ENCODE measurements around the gene GJA4.
A peak's percentile ranks its signal among the peaks of the same experiment; 100 is the strongest.

The GJA4 gene

DNA sequence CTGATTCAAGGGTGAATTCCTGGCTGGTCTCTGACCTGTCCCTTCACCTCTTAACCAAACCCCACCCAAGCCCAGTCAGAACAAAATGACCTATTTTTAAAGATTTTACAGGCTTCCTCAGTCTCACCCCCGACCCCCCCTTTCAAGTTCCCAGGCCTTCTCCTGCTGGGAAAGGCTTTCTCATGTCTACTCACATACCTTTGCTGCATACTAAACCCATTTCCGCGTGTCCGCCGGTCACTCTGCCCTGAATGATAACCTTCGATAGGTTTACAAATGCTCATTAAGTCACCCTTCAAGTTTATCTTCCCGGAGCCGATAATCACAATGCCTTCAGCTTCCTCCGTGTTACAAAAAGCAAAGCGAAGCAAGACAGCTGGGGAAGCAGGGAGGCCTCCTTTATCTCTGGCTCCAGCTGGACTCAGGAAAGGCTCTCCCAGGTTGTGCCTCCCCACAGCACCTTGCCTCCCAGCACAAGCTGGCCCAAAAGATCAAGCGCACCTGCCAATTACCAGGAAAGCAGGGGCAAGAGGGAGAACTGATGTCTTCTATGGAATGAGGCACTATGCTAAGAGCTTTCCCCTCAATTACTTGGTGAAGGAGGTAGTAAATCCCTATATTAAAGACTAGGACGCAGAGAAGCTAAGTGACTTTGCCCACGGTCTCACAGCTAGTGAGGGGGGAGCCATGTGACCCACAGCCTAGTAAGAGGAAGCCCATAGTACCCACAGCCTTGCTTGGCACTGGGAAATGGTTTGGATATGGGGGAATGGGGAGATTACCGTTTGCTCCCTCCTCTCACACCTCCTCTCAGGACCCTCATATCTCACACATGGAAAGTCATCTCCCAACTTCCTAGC, 50.8 kb downstream of the GJA4 start:
- Histone ChIP-seq H3K36me3 (replicated peaks in 1 of 2; ENCODE audit: control insufficient read depth in 2 of 2, insufficient read depth in 2 of 2, low read length in 2 of 2) (peaks cover 0 to 9% of the 10 kb centered on the region in 2 donors), H3K79me1 (ENCODE audit: low read depth, low read length) (no peaks in the 10 kb centered on the region), H2BK120ac (ENCODE audit: low read depth, low read length) (no peak overlapping the region), H3K4me2 (ENCODE audit: insufficient read depth, low read length, poor library complexity, severe bottlenecking) (no peak overlapping the region), H2AK5ac (ENCODE audit: low read depth, low read length) (no peak overlapping the region), H2BK5ac (ENCODE audit: low read length) (no peak overlapping the region), H3K14ac (ENCODE audit: low read length) (no peak overlapping the region), H2BK12ac (ENCODE audit: low read length) (no peak overlapping the region), H2AFZ (ENCODE audit: low read length) (peak overlapping the region; percentile 72), H3K27ac (replicated peaks; ENCODE audit: low read length) (no peak overlapping the region), H4K91ac (ENCODE audit: low read depth, low read length, poor library complexity) (no peak overlapping the region), H2BK15ac (ENCODE audit: low read length) (no peak overlapping the region), H3K23ac (ENCODE audit: low read depth, low read length, poor library complexity) (peak overlapping the region; percentile 21), H3K9me3 (replicated peaks in 1 of 2; ENCODE audit: control insufficient read depth in 2 of 2, insufficient read depth in 1 of 2, low read depth in 1 of 2, low read length in 2 of 2) (no peaks in the 10 kb centered on the region), H3K4me3 (ENCODE audit: low read length in 2 of 2) (peak overlapping the region in 1 of 2 donors; percentile 27), H3K9ac (ENCODE audit: low read depth, low read length, poor library complexity) (no peak overlapping the region), H3K4me1 (ENCODE audit: control insufficient read depth in 2 of 2, insufficient read depth in 1 of 2, low read depth in 1 of 2, low read length in 2 of 2) (peaks cover 27 to 47% of the 10 kb centered on the region in 2 donors), H3K18ac (ENCODE audit: low read length) (peak overlapping the region; percentile 11), H3K27me3 (ENCODE audit: control insufficient read depth in 3 of 3, insufficient read depth in 3 of 3, low read depth in 1 of 3, low read length in 3 of 3) (peaks cover 0 to 2% (median 0%) of the 10 kb centered on the region in 3 experiments), H3K4ac (ENCODE audit: low read length) (no peak overlapping the region), H4K8ac (ENCODE audit: low read depth, low read length) (no peak overlapping the region)
- DNase-seq (ENCODE audit: low spot score): no peak
- WGBS, 2 donors (ENCODE audit: extremely low coverage in 2 of 2, insufficient read length in 2 of 2, insufficient replicate concordance in 1 of 2): no CpG with 5 or more reads among the region's 14 CpGs

DNA sequence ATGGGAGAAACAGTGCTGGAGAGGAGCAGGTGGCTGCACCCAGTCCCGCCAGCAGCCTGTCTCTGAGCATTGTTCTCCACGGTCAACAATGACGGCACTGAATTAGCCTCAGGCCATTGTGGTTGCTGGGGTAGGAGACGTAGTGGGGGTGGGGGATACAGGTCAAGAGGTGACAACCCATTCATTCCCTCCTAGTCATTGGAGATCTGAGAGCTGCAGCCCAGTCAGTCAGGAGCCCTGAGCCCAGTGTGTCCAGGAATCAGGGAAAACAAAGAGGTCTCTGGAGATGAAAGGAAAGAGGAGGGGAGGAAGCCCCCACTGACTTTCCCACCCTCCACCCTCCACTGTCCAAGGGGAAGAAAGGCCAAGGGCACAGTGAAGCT, 51.4 kb downstream of the GJA4 start:
- peaks cover 27 to 47% of the 10 kb centered on the region in 2 donors for H3K4me1 ChIP-seq (ENCODE audit: control insufficient read depth in 2 of 2, insufficient read depth in 1 of 2, low read depth in 1 of 2, low read length in 2 of 2)
- H4K8ac ChIP-seq (ENCODE audit: low read depth, low read length): no peak overlapping the region
- peak overlapping the region; percentile 72 for H2AFZ ChIP-seq (ENCODE audit: low read length)
- no peak overlapping the region for H3K4ac ChIP-seq (ENCODE audit: low read length)
- no CpG with 5 or more reads among the region's 4 CpGs for WGBS, 2 donors (ENCODE audit: extremely low coverage in 2 of 2, insufficient read length in 2 of 2, insufficient replicate concordance in 1 of 2)
- no peak overlapping the region for H2BK12ac ChIP-seq (ENCODE audit: low read length)
- H3K23ac ChIP-seq (ENCODE audit: low read depth, low read length, poor library complexity): peak overlapping the region; percentile 21
- H3K27me3 ChIP-seq (ENCODE audit: control insufficient read depth in 3 of 3, insufficient read depth in 3 of 3, low read depth in 1 of 3, low read length in 3 of 3): peaks cover 0 to 2% (median 0%) of the 10 kb centered on the region in 3 experiments
- H2BK5ac ChIP-seq (ENCODE audit: low read length): no peak overlapping the region
- no peak overlapping the region for H2BK15ac ChIP-seq (ENCODE audit: low read length)
- no peak overlapping the region for H3K14ac ChIP-seq (ENCODE audit: low read length)
- no peaks in the 10 kb centered on the region for H3K79me1 ChIP-seq (ENCODE audit: low read depth, low read length)
- no peak overlapping the region for H2BK120ac ChIP-seq (ENCODE audit: low read depth, low read length)
- no peak overlapping the region for H3K4me2 ChIP-seq (ENCODE audit: insufficient read depth, low read length, poor library complexity, severe bottlenecking)
- peak overlapping the region; percentile 11 for H3K18ac ChIP-seq (ENCODE audit: low read length)
- no peak overlapping the region for H4K91ac ChIP-seq (ENCODE audit: low read depth, low read length, poor library complexity)
- H3K27ac ChIP-seq (replicated peaks; ENCODE audit: low read length): no peak overlapping the region
- peaks cover 0 to 15% of the 10 kb centered on the region in 2 donors for H3K36me3 ChIP-seq (replicated peaks in 1 of 2; ENCODE audit: control insufficient read depth in 2 of 2, insufficient read depth in 2 of 2, low read length in 2 of 2)
- H3K9ac ChIP-seq (ENCODE audit: low read depth, low read length, poor library complexity): no peak overlapping the region
- DNase-seq (ENCODE audit: low spot score): peak; percentile 67
- H2AK5ac ChIP-seq (ENCODE audit: low read depth, low read length): no peak overlapping the region
- no peaks in the 10 kb centered on the region for H3K9me3 ChIP-seq (replicated peaks in 1 of 2; ENCODE audit: control insufficient read depth in 2 of 2, insufficient read depth in 1 of 2, low read depth in 1 of 2, low read length in 2 of 2)
- peak overlapping the region in 1 of 2 donors; percentile 27 for H3K4me3 ChIP-seq (ENCODE audit: low read length in 2 of 2)

Data from neuronal stem cell (in vitro differentiated cells).